GM19193 (cell line): ENCODE results near the gene SCFD2.

ENCODE experiments used
- POLR2A ChIP-seq: IDR thresholded peaks from 4 replicates; pipeline ENCODE4 v1.6.1; 2011; ENCODE audit not compliant: insufficient read depth, insufficient read length; ENCODE audit errors: extremely low read depth

SCFD2 gene

DNA sequence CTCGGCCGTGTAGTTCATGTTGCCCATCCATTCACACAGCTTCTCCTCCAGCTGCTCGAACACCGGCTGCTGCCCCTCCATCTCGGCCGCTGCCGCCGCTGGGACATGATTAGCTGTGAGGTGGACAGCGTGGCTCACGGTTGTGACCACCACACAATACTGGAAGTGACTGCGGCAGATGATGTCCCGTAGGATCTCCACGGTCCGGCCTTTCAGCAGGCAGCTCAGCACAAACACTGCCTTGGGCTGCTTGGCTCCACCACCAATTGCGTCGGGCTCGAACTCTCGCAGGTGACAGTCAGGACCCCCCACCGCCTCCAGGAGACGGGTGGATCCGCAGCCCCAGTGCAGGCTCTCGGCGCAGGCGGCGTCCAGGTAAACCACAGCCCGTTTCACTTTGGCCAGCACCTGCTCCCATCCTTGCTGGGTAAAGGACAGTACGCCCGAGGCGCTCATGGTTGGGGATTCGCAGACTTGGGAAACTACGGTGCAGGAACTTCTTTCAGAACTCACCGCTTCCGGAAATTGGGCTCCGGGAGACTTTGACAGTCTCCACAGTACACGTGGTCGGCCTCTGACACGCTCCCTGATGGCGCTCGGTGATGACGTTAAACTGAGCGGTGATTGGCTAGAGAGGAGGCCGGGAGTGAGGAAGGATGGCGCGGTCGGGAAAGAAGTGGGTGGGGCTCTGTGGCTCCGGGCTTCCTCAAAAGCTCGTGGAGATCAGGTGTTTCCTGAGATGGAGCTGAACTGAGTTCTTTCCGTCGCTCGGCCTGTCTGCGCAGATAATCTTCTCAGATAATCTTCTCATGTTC, at the start of gene SCFD2:
Gene SCFD2, minus strand, starts transcription at position 576 of the 815 bp plus-strand sequence.
- TF ChIP-seq POLR2A: peak; percentile 74

DNA sequence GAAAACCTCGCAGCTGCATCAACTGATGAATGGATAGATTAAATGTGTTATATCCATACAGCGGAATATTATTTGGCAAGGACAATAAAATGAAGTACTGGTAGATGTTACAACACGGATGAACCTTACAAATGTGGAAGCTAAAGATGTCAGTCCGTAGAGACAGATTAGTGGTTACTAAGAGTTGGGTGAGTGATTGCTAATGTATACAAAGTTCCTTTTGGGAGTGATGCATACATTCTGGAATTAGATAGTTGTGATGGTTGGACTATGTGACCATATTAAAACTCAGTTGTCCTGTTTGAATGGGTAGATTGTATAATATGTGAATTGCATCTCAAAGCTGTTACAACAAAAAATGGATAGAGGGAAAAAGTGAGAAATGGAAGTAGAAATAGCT, 14.4 kb upstream of the SCFD2 start:
- no peak for TF ChIP-seq POLR2A

DNA sequence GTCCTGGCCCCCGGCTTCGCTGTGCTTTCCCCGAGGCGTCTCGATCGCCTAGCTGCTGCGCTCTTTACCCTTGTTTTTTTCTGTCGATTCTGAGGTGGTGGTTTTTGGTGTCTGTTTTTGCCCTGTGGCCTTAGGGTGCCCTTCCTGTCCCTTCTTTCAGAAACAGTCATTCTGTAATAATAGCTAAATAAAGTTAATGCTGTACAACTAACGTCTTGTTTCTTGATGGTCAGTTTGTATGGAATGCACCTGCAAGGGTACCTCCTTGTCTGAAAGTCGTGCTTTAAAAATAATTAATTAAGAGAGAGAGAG, 12.3 kb upstream of the SCFD2 start:
- no peak for TF ChIP-seq POLR2A

DNA sequence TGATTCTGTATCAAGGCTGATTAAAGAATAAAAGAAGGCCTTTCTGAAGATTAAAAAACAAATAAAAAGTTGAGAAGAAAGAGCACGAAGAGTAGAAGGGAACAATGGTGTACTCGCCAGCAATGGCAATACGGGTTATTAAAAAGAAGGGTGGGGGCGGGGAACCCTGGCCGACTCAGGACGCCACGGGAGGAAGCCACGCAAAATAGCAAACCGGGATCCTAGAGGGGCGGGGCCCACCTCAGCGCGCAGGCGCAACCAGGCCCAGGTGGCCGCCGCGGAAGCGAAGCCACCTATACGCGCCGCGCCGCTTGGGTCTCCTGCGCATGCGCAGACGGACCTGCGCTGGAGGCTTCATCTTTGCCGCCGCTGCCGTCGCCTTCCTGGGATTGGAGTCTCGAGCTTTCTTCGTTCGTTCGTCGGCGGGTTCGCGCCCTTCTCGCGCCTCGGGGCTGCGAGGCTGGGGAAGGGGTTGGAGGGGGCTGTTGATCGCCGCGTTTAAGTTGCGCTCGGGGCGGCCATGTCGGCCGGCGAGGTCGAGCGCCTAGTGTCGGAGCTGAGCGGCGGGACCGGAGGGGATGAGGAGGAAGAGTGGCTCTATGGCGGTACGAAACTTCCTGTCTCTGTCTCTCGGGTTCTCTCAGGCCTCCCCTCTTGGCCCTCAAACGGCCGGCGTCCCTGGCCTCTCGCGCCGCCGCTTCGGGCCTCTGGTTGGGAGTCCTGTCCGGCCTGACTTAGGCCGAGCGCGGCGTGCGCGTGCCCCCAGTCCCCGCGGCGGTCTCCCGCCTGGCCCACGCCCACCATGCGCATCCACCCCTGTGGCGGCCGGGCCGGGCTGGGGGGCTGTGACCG, 11.7 kb upstream of the SCFD2 start, which contains the start of gene FIP1L1:
Gene FIP1L1, plus strand, starts transcription at position 323 of the 852 bp plus-strand sequence. Its CDS starts 198 bp downstream, at position 521.
- peak; percentile 91 for TF ChIP-seq POLR2A

DNA sequence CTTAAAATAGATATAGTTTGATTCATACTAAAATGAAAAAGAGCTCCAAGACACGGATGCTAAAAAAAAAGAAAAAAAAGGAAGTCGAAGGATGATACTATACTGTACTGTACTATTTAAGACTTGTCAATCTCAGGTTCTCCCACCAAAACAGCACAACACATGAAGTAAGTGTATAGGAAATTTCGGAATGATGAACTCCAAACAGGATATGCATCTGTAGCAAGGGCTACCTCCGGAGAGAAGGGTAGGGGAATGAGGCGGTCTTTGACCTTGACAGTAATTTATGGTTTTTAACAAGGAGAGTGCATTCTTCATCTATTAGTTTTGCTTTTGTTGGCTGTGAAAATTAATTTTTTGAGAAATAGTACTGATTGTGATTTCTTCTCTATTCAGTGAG, 11.0 kb upstream of the SCFD2 start:
- no peak for TF ChIP-seq POLR2A

DNA sequence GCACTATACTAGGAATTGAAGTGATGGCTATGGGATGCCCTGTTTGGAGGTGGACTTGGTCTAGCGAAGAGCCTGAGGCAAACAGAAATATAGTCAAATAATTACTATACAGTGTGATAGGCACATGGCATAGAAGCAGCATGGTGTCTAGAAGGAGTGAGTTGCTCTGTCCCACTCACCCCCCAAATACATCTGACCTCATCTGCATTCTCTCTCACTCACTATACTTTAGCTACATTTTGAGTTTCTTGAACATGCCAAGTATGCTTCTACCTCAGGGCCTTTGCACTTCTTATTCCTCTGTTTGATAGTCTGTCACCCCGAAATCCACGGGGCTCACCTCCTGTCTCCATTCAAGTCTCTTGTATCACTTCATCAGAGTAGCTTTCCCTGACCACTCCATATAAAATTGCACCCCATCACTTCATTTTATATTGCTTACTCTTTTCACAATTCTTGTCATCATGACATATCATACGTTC, 9.0 kb upstream of the SCFD2 start:
- no peak for TF ChIP-seq POLR2A

DNA sequence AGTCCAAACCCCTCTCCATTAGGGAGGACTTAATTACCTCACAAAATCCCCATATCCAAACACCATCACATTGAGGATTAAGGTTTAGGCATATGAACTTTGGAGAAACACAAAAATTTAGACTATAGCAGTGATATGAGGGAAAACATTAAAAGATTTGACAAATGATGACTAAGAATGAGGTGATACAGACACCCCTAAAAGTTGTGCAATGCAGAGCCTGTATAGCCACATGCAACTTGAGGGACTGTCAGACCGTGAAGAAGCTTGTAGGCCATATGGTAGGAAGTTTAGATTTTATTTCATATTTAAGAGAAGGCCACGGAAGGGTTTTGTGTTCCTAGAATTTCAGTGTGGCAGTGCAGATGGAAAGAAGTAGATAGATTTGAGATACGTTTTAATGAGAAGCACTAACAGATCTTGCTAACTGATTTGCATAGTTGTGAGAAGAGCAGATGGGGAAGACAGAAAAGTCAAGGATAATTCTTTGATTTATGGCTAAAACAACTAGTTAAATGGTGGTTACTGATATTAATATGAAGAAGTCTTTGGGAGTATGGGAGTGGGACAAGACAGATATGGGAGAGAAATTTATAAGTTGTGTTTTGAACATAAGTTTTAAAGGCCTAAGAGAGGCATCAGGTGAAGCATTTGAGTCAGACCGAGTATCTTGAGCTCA, 6.1 kb upstream of the SCFD2 start:
- no peak for TF ChIP-seq POLR2A

DNA sequence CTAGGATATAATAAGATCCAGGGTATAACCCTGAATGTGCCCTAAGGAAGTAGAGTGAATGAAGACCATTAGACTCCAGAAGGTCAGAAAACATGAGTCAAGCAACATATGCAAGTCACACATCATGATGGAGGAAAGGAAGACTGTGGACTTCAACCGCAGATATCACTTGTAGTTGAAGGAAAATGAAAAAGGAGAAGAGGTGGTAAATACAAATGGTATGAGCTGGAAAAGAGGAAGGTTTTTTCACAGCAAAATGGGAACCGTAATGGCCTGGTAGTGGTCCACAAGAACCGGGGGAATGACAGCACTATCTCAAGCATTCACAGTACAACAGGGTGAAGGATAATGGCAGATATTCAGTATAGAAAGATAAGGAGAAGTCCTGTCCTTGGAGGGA, 5.2 kb upstream of the SCFD2 start:
- TF ChIP-seq POLR2A: no peak

DNA sequence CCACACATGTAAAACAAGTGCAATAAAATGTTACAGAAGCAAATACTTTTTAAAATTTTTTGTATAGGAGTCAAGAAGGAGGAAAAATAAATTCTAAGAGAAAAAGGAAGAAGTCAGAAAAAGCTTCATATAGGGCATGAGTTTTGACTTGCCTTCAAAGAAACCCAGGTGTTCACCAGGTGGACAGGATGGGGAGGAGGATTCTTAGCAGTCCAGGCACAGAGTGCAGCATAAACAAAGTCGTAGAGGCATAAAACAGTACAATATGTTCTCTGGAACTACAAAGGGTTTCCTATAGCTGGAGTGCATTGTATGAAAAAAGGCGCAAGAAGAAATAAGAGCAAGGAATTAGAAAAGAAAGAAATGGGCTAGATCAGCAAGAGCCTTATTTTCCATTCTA, 1.9 kb upstream of the SCFD2 start:
- TF ChIP-seq POLR2A: no peak

DNA sequence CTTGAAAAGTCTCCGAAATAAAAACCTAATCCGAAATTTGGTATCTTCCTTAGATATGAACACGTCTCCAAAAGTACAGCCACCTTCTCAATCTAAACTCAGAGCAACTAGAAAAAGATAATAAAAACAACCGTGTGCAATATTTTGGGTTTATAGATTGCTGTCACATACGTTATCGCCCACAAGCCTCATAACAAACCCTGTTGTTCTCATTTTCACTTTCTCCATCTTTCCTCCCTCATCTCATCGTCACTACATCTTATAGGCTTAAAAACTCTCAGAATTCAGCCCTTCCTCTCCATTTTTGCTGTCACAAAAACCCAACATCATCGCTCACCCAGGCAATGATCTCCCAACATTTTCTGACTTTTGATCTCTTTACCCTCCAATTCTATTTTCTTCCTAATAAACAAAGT, 448 bp upstream of the SCFD2 start:
- no peak for TF ChIP-seq POLR2A

DNA sequence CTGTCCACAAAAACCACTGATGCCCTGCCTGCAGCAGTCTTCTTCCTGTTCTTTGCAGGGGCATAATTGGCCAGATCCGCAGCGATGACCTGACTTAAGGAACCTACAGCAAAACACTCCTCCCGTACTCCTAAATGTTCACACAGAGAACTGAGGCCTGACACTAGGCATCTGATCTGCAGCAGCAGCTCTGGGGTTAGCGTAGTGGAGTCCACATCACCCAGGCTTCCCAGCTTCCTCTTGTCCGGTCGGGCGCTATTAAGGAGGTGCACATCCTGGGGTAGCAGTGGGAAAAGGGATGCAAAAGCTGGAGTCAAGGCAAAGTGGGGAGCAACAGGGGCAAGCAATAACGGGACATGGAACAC, 758 bp downstream of the SCFD2 start:
- no peak for TF ChIP-seq POLR2A

DNA sequence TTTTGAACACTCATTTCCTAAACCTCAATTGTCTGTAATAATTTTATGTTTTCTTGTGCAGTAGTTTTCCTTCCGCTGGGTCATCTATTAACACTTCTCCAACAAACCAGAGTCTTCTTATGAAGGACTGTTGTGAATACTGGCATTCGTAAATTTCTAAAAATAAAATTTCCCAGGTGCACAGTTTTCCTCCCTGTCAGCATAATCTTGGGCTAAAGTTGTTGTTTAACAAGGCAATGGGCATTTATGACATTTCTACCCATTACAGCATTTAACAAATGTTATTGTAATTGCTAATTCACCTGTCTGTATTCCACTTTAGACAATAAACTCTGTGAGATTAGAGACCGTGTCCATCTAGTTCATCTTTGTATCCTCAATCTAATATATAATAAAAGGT, 1.2 kb downstream of the SCFD2 start:
- no peak for TF ChIP-seq POLR2A

DNA sequence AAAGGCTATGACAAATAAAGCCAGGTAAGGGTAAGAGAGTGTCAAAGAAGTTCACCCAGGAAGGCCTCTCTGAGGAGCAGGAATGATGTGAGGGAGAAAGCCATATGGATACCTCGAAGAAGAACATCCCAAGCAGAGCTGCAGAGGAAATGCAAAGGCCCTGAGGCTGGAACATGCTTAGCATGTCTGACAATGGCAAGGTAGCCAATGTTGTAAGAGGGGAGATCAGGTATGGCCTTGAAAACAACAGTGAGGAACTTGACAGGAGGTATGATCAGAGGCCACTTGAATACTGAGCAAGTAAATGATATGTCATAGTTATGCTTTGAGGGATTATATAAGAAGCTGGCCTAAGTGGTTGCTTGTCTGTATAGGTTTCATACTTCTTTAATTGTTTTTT, 3.8 kb downstream of the SCFD2 start:
- no peak for TF ChIP-seq POLR2A

DNA sequence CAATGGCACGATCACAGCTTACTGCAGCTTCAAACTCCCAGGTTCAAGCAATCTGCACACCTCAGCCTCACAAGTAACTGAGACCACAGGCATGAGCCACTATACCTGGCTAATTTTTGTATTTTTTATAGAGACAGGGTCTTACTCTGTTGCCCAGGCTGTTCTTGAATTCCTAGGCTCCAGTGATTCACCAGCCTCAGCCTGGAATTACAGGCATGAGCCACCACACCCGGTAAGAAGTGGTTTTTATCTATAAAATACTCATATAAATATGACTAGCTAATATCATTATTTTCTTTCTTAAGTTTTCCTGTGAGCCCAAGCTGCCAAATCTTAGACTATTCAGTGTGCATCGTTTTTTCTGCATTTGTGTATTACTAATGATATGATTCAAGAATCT, 4.4 kb downstream of the SCFD2 start:
- no peak for TF ChIP-seq POLR2A

DNA sequence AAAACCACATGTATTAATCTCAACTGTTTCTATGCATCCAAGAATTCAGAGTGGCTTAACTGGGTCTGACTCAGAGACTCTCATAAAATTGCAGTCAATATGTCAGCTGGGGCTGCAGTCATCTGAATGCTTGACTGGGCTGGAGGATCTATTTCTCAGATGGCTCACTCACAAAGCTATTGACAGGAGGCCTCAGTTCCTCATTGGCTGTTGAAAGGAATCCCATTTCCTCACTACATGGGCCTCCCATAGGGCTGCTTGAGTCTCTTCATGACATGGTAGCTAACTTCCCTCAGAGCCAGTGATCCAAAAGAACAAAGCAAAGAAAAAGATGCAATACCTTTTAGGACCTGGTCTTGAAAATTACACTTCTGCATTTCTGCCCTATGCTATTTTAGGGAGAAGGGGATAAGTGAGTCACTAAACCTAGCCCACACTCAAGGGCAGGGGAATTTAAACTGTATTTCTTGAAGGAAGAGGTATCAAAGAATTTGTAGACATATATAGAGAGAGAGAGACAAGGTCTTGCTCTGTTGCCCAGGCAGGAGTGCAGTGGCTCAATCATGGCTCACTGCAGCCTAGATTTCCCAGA, 9.8 kb downstream of the SCFD2 start:
- no peak for TF ChIP-seq POLR2A
